Transverse colon (tissue), 4 donors: ENCODE results near the gene VPS9D1. TPM values are rescaled to one million over a fixed set of nuclear protein-coding genes. Genes with fewer than 3 reads are reported as not detected.

Experiments
- DNase-seq: peaks from one replicate; pipeline ENCODE4 v3.0.0-alpha.2; 2019
- H3K27ac ChIP-seq, 4 donors: fragments of 200-600 bp; sonication (generic); 2 replicates each; pipeline ENCODE4 v1.5.1; 2016 to 2018; ENCODE audit warnings: inconsistent platforms in 4 of 4
- H3K27me3 ChIP-seq: fragments of 200-600 bp; sonication (generic); 2 replicates; pipeline ENCODE4 v1.5.1; 2017; ENCODE audit warnings: inconsistent platforms
- H3K36me3 ChIP-seq, 4 donors: fragments of 200-600 bp; sonication (generic); 2 replicates each; pipeline ENCODE4 v1.5.1; 2017 to 2019; ENCODE audit warnings: inconsistent platforms in 4 of 4
- H3K4me1 ChIP-seq, 4 donors: fragments of 200-600 bp; sonication (generic); 2 replicates each; pipeline ENCODE4 v1.5.1; 2017 to 2020; ENCODE audit warnings: inconsistent platforms in 4 of 4
- H3K4me3 ChIP-seq, 4 donors: fragments of 200-600 bp; sonication (generic); 1 replicate in 1 of 4; 2 replicates in 3 of 4; pipeline versions ENCODE4 v1.5.1 to v1.6.1; 2017 to 2019; ENCODE audit warnings: inconsistent platforms in 4 of 4
- H3K9me3 ChIP-seq, 2 donors: fragments of 200-600 bp; sonication (generic); 2 replicates each; pipeline ENCODE4 v1.5.1; 2017 to 2019; ENCODE audit warnings: inconsistent platforms in 2 of 2
- EP300 ChIP-seq: sonication (generic); formaldehyde crosslinking; IDR thresholded peaks from one replicate; pipeline ENCODE4 v1.6.1; 2017; ENCODE audit warnings: antibody characterized with exemption, low read depth
- POLR2A ChIP-seq: fragments of 450-650 bp; IDR thresholded peaks from one replicate; pipeline ENCODE4 v1.6.1; 2016; ENCODE audit warnings: antibody characterized with exemption, mild to moderate bottlenecking, moderate library complexity
- POLR2AphosphoS5 ChIP-seq, 3 donors: sonication (generic); formaldehyde crosslinking; IDR thresholded peaks; one replicate each; pipeline ENCODE4 v1.6.1; 2016; ENCODE audit warnings: antibody characterized with exemption in 3 of 3
- WGBS, 2 donors: methylation state at CpG; one replicate each; pipeline ENCODE4 v1.1.5; 2018; ENCODE audit warnings: low coverage in 1 of 2; 5-methylcytosine and 5-hydroxymethylcytosine counted together
- in situ Hi-C, 4 donors: fragments of 200-750 bp; cut with MboI; loops; one replicate each; pipeline versions ENCODE4 v1.15.0 to v1.15.1; 2017; ENCODE audit warnings: low sequenced_read_pairs in 3 of 4, low pct_ligation_motif_present in 1 of 4, low pct_unique_long_range_greater_than_20kb in 1 of 4
- intact Hi-C: fragments of 100-400 bp; cut with DNase I; formaldehyde crosslinking; loops from one replicate; pipeline ENCODE4 v1.15.1; 2023; ENCODE audit warnings: low total_unique reads
- total RNA-seq, 4 donors: library from RNA; depleted of rRNA; stranded (reverse); fragments of >200 nt; gene quantifications; one replicate each; pipeline ENCODE4 v1.1.0, GENCODE V29; 2016
- TF ChIP-seq, protein P1 (sequence below), 5 experiments: fragments of 200-600 bp in 3 of 5; fragments of 450-650 bp in 2 of 5; sonication (generic) in 3 of 5; IDR thresholded peaks; 1 replicate in 2 of 5; 2 replicates in 3 of 5; pipeline ENCODE4 v1.5.1; 2016 to 2017; ENCODE audit warnings: antibody characterized with exemption in 5 of 5, inconsistent platforms in 3 of 5, mild to moderate bottlenecking in 2 of 5, moderate library complexity in 1 of 5

VPS9D1 gene, protein sequence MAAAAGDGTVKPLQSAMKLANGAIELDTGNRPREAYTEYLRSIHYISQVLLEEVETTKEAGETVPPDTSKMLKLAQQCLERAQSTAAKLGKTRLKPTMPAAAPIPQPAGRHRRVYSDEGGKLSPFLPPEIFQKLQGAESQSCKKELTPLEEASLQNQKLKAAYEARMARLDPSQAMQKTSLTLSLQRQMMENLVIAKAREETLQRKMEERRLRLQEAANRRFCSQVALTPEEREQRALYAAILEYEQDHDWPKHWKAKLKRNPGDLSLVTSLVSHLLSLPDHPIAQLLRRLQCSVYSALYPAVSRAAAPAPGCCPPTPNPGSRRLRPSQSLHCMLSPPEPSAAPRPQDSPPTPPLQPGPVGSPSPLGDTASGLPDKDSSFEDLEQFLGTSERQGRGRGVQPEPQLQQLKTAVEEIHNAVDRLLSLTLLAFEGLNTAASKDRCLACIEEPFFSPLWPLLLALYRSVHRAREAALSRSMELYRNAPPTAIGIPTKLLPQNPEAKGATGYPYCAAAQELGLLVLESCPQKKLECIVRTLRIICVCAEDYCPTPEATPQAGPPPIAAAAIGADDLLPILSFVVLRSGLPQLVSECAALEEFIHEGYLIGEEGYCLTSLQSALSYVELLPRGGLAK
- total RNA-seq: 10 to 100 TPM; 13.1 to 54.6 (median 18.8) TPM

DNA sequence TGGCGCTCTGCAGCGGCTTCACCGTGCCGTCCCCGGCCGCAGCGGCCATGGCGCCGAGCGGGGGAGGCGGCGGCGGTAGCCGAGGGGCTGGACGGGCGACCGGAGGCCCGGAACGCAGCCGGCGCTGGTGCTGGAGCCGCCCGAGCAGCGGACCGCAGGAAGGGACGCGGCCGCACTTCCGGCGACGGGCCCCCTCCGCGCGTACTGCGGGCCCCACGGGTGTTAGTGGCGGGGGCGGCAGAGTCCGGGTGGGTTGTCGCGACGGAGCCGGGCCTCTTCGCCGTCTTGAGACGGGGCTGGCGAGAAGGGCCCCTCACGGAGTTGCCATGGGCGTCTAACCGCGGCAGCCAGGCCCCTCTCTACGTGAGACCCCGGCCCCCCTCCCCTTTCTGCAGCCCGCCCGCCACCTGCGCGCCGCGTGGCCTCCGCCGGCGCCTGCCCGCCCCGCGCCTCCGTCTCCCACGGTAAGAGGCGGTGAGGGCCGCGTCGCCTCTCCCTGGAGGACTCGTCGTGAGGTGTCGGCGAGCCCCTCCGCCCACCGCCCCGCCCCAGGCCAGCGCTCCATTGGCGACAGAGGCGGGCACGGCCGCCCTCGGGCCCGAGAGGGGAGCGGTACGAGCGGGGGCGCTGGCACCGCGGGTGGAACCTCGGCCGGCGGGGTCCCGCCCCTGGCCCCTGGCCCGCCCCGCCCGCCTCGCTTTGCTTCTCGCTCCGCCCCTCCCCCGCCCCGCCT, at the start of gene VPS9D1, which contains the start of gene ZNF276:
Gene VPS9D1, minus strand, starts transcription at position 86 of the 733 bp plus-strand sequence. Its CDS starts 37 bp downstream, at position 49.
Gene ZNF276, plus strand, starts transcription at position 725 of the 733 bp plus-strand sequence. CDS start 104 bp downstream, outside the sequence.
- intact Hi-C loops (no loop called here), in situ Hi-C loops (no loop called here)
- Histone ChIP-seq H3K36me3 (peaks cover 0 to 9% (median 0%) of the 10 kb centered on the region in 4 donors), H3K4me3 (peak within 1 kb of the TSS; percentile 71 to 97 (median 91)), H3K27ac (peak within 1 kb of the TSS; percentile 98 to 100 (median 99)), H3K4me1 (peaks cover 13 to 47% (median 31%) of the 10 kb centered on the region in 4 donors), H3K9me3 (no peaks in the 10 kb centered on the region), H3K27me3 (no peaks in the 10 kb centered on the region)
- 1% methylated on average over 30 of the region's 103 CpGs; no CpG with 5 or more reads in 1 of the 2 donors for WGBS, 2 donors
- TF ChIP-seq POLR2AphosphoS5 (IDR thresholded peaks at IDR 0.05) (peak in 2 of 3 donors; percentile 59 to 75), EP300 (no peak), POLR2A (peak; percentile 34)
- TF ChIP-seq, protein P1, sequence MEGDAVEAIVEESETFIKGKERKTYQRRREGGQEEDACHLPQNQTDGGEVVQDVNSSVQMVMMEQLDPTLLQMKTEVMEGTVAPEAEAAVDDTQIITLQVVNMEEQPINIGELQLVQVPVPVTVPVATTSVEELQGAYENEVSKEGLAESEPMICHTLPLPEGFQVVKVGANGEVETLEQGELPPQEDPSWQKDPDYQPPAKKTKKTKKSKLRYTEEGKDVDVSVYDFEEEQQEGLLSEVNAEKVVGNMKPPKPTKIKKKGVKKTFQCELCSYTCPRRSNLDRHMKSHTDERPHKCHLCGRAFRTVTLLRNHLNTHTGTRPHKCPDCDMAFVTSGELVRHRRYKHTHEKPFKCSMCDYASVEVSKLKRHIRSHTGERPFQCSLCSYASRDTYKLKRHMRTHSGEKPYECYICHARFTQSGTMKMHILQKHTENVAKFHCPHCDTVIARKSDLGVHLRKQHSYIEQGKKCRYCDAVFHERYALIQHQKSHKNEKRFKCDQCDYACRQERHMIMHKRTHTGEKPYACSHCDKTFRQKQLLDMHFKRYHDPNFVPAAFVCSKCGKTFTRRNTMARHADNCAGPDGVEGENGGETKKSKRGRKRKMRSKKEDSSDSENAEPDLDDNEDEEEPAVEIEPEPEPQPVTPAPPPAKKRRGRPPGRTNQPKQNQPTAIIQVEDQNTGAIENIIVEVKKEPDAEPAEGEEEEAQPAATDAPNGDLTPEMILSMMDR (IDR thresholded peaks at IDR 0.05): peak in 1 of 5 experiments; percentile 11
- peak; percentile 88 for DNase-seq

DNA sequence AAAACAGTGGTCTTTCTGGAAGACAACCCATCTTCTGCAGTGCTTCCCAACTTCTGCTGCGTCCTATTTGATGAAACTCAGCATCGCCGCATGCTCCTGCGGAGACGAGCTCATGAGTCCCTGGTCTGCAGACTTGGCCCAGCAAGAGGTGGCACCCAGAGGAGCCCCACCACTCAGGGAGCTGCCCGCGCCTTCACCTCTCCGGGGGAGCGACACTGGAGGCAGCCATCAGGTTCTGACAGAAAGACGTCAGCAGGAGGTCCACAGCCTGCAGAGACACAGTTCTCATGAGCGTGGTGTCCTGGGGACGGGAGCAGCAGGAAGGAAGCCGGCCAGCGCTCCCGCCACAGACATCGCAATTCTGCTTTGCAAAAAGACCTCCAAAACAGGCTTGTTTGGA, 49.7 kb upstream of the VPS9D1 start:
- intact Hi-C loops: no loop called here
- TF ChIP-seq POLR2A: no peak
- TF ChIP-seq EP300: no peak
- TF ChIP-seq POLR2AphosphoS5 (IDR thresholded peaks at IDR 0.05): no peak
- TF ChIP-seq, protein P1 (IDR thresholded peaks at IDR 0.05): no peak
- 98% methylated on average over 16 of the region's 16 CpGs; no CpG with 5 or more reads in 1 of the 2 donors for WGBS, 2 donors
- Histone ChIP-seq H3K27me3 (no peaks in the 10 kb centered on the region), H3K27ac (no peak overlapping the region), H3K4me1 (peaks cover 0 to 3% (median 1%) of the 10 kb centered on the region in 4 donors), H3K9me3 (no peaks in the 10 kb centered on the region), H3K36me3 (no peaks in the 10 kb centered on the region), H3K4me3 (no peak overlapping the region)
- no peak for DNase-seq
- in situ Hi-C loops: no loop called here

DNA sequence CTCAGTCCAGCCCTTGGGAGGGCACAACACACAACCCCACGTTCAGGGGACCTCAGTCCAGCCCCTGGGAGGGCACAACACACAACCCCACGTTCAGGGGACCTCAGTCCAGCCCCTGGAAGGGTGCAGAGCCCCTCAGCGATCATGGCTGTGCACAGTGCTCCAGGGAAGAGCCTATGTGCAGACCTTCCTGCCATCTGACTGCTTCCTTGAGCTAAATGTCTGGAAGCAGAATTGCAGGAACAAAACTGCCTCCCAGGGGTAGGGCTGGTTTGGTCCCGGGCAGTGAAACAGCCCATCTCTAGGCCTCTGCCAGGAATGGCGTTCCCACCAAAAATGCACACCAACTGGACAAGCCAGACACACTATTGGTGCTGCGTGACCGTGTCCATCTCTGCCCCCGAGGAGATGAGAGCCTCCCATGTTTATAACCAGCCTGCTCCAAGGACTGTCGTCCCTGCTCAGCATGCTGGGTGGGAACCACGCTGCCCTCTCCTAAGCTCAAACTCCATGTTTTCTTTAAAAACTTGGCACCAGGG, 44.7 kb upstream of the VPS9D1 start:
- Histone ChIP-seq H3K4me1 (peaks cover 4 to 12% (median 5%) of the 10 kb centered on the region in 4 donors), H3K4me3 (peak overlapping the region in 2 of 4 donors; percentile 22 to 35), H3K27me3 (no peaks in the 10 kb centered on the region), H3K9me3 (no peaks in the 10 kb centered on the region), H3K36me3 (no peaks in the 10 kb centered on the region), H3K27ac (peak overlapping the region; percentile 70 to 84 (median 76))
- TF ChIP-seq, protein P1 (IDR thresholded peaks at IDR 0.05): no peak
- TF ChIP-seq POLR2A (no peak), EP300 (no peak), POLR2AphosphoS5 (IDR thresholded peaks at IDR 0.05) (no peak)
- in situ Hi-C loops: no loop called here
- no peak for DNase-seq
- intact Hi-C loops: no loop called here
- WGBS, 2 donors: 39% methylated on average over 9 of the region's 10 CpGs; no CpG with 5 or more reads in 1 of the 2 donors
